GM21723 (cell line): ENCODE results near the gene COBL.

Source experiments
- ATAC-seq: cut with Tn5 transposase; IDR thresholded peaks from one replicate; pipeline ENCODE4 v1.9.1; 2021; ENCODE audit warnings: mild to moderate bottlenecking, moderate library complexity; ENCODE audit not compliant: unreplicated experiment

COBL gene

GRCh38 chr7:51256209-51256781 lies 60.3 kb downstream of the COBL start:
- no peak for ATAC-seq

GRCh38 chr7:51255536-51256208 lies 60.9 kb downstream of the COBL start:
- ATAC-seq, result no peak

- no peak for ATAC-seq
These were observed 61.6 kb downstream of the COBL start for GRCh38 chr7:51255036-51255435.

GRCh38 chr7:51253157-51253556 lies 63.5 kb downstream of the COBL start:
- ATAC-seq, result no peak

- ATAC-seq, result no peak
These were observed 65.3 kb downstream of the COBL start for GRCh38 chr7:51251290-51251689.

- ATAC-seq, result no peak
These were observed 66.1 kb downstream of the COBL start for GRCh38 chr7:51250512-51250911.

- ATAC-seq, result no peak
These were observed 66.6 kb downstream of the COBL start for GRCh38 chr7:51249991-51250390.

GRCh38 chr7:51249187-51249945 lies 67.2 kb downstream of the COBL start:
- ATAC-seq, result no peak

- no peak for ATAC-seq
These were observed 70.1 kb downstream of the COBL start for GRCh38 chr7:51246258-51247245.

GRCh38 chr7:51244885-51245284 lies 71.7 kb downstream of the COBL start:
- ATAC-seq, result no peak

GRCh38 chr7:51244053-51244452 lies 72.6 kb downstream of the COBL start:
- no peak for ATAC-seq

- no peak for ATAC-seq
These were observed 73.0 kb downstream of the COBL start for GRCh38 chr7:51243631-51244030.

GRCh38 chr7:51242881-51243518 lies 73.6 kb downstream of the COBL start:
- no peak for ATAC-seq

- ATAC-seq, result no peak
These were observed 74.5 kb downstream of the COBL start for GRCh38 chr7:51242007-51242691.

- no peak for ATAC-seq
These were observed 75.7 kb downstream of the COBL start for GRCh38 chr7:51240868-51241267.

- ATAC-seq, result no peak
These were observed 76.9 kb downstream of the COBL start for GRCh38 chr7:51239691-51240090.

- no peak for ATAC-seq
These were observed 77.6 kb downstream of the COBL start for GRCh38 chr7:51238981-51239495.

- ATAC-seq, result no peak
These were observed 79.0 kb downstream of the COBL start for GRCh38 chr7:51237446-51238133.

GRCh38 chr7:51236470-51237132 lies 80.0 kb downstream of the COBL start:
- ATAC-seq, result no peak
